COLO668 (cell line): Measurements from ENCODE around the gene SHKBP1.

Experiments
- DNase-seq: peaks from one replicate; lab custom pipeline; 2025; ENCODE audit not compliant: unreplicated experiment; lab: John Stamatoyannopoulos, UW

SHKBP1 gene

GRCh38 chr19:40599902-40600569 is 23.4 kb downstream of the SHKBP1 start:
- no peak for DNase-seq

DNA sequence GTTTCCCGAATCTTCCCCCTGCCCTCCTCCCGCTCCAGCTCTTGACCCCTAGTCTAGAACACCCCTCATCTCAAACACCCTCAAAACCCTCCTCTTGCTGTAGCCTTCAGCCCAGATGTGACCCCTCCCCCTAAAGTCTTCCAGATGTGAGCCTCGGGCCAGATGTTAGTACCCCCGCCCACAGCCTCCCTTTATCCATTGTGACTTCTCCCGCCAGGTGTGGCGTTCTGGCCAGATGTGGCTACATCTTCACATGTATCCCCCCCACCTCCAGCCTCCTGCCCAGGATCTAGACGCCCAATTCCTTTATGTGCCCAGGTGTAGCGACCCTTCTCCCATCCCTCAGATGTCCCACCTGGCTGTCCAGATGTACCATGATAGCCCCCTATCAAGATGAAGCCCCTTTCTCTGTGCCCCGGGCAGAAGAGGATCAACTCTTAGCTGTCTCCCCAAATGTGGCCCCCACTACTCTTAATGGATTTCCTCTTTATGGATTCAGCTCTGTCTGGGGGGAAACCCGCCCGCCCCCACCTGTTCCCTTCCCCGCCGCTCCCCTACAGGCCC is 24.0 kb downstream of the SHKBP1 start:
- no peak for DNase-seq

DNA sequence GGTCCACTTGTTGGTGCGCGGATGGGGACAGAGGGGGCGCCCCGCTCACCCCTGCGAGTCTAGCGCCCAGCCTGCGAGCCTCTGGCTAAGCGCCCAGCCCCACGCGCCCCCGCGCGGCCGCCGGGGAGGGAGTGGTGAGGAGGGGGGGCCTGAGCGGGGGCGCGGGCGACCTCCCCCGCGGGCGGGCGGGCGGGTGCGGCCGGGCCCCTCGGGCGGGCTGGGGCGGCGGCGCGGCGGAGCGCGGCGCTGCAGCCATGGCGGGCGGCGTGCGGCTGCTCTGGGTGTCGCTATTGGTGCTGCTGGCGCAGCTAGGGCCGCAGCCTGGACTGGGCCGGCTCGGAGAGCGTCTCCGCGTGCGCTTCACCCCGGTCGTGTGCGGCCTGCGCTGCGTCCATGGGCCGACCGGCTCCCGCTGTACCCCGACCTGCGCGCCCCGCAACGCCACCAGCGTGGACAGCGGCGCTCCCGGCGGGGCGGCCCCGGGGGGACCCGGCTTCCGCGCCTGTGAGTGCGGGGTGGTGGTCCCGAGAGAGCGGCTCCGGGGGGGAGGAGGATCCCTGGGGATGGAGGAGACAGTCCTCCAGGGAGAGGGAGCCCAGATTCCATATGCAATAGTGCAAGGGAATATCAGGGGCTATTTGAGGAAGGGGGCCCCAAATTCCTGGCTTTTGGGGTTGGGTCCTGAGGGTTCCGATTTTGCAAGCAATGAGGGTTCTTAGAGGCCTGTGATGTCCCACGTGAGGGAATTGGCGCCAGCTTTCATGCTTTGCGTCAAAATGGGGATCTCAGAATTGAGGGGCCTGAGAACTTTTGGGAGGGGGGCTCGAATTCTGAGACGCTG is 24.7 kb downstream of the SHKBP1 start, which contains the start of gene LTBP4:
TSS of gene LTBP4 (plus strand) at position 236 of the 841 bp plus-strand sequence. CDS start at position 255, 19 bp downstream.
- peak; percentile 31 for DNase-seq

DNA sequence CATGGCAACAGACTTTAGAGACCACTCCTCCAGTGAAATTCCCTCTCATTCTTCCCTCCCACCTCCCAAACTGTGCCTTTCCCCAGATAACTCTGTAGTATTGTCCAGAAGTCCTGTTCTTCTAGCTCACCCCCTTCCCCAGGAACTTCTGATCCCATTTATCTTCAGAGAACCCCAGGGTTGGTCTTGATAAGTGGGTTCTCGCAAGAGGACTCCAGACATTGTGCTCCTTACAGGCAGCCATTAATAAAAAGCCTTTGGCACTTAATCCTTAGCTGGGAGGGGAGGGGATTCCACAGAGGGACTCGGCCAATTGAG is 26.4 kb downstream of the SHKBP1 start:
- DNase-seq = no peak

DNA sequence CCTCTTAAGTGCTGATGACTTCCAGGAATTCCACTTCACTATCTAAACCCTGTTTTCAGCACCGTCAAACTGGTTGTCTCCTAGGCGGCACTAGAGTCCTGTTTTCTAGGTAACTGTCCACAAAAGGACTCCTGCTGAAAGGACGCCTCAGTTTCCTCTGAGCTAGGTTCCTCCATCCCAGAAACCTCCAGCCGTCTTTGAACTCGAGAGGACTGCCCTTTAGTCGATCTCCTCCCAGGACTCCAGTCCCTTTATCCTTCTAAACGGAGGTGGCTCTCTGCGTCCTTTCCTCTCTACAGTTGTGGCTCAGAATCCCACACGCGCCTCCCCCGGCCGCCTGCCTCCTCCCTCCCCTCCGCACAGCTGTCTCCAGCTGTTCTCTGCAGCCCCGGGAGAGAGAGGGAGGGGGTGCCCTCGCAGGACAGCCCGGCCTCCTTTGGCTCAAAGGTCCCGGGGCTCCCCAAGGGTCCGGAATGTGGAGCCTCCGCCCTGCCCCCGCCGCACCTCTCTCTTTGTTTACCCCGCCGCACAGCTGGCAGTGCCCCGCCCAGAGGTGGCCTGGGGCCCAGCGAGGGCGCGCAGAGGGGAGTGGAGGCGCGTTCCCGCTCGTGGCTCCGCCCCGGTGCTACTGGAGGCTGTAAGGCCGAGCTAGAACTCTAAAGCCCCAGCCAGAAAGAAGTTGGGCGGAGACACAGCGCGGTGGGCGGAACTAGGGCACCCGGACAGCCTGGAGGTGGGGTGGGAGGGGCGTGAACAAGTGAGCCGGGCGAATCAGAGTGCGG is 26.9 kb downstream of the SHKBP1 start:
- peak; percentile 94 for DNase-seq

DNA sequence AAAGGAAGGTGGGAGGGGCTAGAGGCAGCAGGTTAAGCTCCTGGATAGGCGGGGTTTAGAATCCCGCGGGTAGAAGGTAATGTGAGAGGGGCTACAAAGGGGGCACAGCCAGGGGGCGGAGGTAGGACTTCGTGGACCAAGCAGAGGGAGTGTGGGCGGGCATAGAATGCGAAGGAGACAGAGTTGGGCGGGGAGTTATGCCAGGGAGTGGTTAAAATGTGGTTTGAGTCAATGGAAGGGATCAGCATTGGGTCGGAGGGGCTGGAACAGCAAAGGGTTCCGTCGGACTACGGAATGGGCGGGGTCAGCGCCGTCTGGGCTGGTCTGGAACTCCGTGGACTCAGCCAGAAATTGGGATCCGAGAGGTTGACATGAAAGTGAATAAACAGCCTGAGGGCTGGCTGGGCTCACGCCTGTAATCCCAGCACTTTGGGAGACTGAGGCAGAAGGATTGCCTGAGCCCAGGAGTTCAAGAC is 27.5 kb downstream of the SHKBP1 start:
- no peak for DNase-seq

- DNase-seq = no peak
Observed at GRCh38 chr19:40604647-40605215, 28.1 kb downstream of the SHKBP1 start.

DNA sequence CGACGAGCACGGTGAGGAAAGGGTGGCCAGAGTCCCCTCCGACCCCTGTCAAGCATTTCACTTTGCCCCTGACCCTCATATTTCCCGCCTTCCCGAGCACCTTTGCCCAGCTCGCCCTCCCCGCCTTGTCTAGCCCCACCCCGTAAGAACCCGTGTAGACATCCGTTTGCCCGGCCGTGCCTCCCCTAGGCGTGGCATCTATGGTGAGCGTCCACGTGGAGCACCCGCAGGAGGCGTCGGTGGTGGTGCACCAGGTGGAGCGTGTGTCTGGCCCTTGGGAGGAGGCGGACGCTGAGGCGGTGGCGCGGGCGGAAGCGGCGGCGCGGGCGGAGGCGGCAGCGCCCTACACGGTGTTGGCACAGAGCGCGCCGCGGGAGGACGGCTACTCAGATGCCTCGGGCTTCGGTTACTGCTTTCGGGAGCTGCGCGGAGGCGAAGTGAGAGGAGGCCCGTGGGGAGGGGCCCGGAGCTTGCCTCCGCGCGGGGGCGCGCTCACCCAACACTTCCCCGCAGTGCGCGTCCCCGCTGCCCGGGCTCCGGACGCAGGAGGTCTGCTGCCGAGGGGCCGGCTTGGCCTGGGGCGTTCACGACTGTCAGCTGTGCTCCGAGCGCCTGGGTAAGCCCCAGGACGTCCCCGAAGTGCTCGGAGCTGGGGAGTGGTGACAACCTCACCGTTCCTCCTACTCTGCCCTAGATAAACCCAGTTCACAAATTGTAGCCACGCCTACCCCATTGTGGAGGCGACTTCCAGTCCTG is 28.7 kb downstream of the SHKBP1 start:
- peak; percentile 79 for DNase-seq

DNA sequence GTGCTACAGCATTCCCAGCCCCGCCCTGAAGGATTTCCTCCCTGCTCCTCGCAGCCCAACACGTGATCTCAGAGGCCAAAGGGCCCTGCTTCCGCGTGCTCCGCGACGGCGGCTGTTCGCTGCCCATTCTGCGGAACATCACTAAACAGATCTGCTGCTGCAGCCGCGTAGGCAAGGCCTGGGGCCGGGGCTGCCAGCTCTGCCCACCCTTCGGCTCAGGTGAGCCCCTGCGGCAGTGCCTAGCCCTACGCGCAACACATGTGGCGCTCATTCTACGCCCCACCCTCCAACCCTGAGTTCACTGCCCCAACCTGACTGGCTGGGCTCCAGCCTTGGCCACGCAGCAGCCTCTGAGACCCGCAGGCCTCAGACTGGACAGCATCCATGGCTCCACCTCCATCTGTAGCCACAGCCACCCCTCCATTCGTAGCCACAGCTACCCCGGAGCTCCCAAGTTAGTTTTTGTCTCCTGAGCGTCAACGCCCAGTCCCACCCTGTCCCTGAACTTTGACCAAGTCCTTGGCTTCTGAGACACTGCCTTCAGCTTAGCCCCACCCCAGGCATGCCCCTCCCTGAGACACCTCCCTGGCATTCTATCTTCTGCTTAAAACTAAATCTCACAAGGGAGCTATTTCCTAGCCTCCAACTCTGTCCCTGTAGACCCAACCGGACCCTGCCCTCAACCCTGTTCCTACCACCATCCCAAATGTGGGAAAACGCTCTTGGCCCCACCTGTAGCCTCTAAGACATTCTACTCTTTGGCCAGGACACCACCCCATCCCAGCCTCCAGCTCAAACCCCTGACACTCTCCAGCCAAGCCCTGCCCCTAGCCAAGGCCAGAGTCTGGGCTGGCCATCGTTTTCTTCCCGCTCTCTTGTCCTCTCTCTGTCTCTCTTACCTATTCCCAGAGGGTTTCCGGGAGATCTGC is 30.9 kb downstream of the SHKBP1 start:
- DNase-seq = no peak

GRCh38 chr19:40608240-40608621 is 31.6 kb downstream of the SHKBP1 start:
- DNase-seq = no peak

GRCh38 chr19:40608957-40609356 is 32.3 kb downstream of the SHKBP1 start:
- DNase-seq = no peak

- DNase-seq = peak; percentile 74
Observed at GRCh38 chr19:40609561-40610395, 33.1 kb downstream of the SHKBP1 start.

DNA sequence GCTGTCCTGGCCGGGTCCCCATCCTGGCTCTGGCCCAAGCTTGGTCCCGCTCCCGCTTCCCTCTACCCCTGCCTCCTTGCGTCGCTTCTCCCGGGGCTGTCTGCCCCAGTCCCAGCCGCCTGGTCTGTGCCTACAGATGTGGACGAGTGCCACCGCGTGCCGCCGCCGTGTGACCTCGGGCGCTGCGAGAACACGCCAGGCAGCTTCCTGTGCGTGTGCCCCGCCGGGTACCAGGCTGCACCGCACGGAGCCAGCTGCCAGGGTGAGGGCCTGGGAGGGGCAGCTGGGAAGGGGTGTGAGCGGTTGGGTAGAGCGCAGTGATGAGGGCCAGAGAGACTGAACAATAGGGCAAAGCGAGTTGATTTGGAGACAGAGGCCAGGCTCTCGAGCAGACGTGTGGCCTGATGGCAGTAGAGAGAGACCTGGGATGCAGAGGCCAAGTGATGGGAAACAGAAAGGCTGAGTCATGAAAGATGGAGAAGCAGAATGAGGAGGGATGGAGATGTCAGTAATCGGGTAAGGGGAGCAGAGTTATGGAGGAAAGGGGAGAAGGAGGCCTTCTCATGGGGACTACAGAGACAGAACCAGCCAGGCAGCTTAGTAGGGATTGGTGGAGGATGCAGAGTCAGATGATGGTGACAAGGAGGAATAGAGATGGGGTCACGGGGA is 33.9 kb downstream of the SHKBP1 start:
- peak; percentile 76 for DNase-seq

- DNase-seq = peak; percentile 78
Observed at GRCh38 chr19:40611096-40611495, 34.4 kb downstream of the SHKBP1 start.

GRCh38 chr19:40611900-40612698 is 35.4 kb downstream of the SHKBP1 start:
- no peak for DNase-seq

DNA sequence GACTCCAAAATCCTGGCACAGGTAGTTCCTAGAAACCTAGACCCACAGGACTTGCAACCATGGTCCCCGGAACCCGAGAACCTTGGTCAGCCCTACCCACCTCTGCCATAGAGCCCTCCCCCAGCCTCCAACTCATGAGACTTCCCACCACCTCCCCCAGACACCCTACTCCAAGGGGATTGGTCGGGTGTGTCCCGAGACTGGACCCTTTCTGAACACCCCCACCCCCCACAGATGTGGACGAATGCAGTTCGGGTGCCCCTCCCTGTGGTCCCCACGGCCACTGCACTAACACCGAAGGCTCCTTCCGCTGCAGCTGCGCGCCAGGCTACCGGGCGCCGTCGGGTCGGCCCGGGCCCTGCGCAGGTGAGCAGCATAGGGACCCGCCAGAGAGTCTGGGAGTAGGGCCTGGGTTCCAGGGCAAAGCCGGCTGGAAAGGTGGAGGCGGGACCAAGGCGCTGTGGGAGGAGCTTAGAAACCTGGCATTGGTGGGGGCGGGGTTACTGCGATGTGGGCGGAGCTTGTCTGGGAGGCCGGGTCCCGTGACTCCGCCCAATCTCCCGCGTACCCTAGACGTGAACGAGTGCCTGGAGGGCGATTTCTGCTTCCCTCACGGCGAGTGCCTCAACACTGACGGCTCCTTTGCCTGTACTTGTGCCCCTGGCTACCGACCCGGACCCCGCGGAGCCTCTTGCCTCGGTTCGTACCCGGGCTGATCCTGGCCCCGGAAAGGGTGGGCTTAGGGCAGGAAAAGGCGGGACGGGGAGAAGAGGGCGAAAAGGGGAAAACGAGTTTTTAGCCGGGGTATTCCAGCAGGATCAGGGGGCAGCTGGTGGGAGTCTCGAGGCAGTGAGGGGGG is 36.4 kb downstream of the SHKBP1 start:
- DNase-seq = peak; percentile 6
